Measurements from ENCODE around the gene SLC26A2. TPM values are rescaled to one million over a fixed set of nuclear protein-coding genes. Genes with fewer than 3 reads are reported as not detected.

Gene SLC26A2
- total and polyA plus RNA-seq, 10 of the 15 experiments (the other 5 are each of a cell fraction or from before 2014, with no cell fraction given), result 1.7 to 6.4 (median 4.2) TPM

- TF ChIP-seq NFYB (IDR thresholded peaks at IDR 0.05; ENCODE audit: insufficient read depth, low read depth, low read length) (no peak), ZNF274 (IDR thresholded peaks at IDR 0.05; ENCODE audit: insufficient read depth, insufficient read length) (no peak), BCL3 (IDR thresholded peaks at IDR 0.05; ENCODE audit: borderline replicate concordance, insufficient read depth, low read depth, low read length, poor library complexity, severe bottlenecking) (no peak), BMI1 (IDR thresholded peaks at IDR 0.05; ENCODE audit: borderline replicate concordance) (no peak), POLR2AphosphoS5 (IDR thresholded peaks at IDR 0.05; ENCODE audit: low read length) (no peak), STAT3 (IDR thresholded peaks at IDR 0.05; ENCODE audit: low read depth, low read length) (no peak), HCFC1 (IDR thresholded peaks at IDR 0.05; ENCODE audit: low read length) (no peak), EED (IDR thresholded peaks at IDR 0.05; ENCODE audit: low read depth) (no peak), IKZF2 (IDR thresholded peaks at IDR 0.05) (no peak), CHD2 (IDR thresholded peaks at IDR 0.05; ENCODE audit: borderline replicate concordance, low read depth, low read length) (no peak), SMAD5 (IDR thresholded peaks at IDR 0.05; ENCODE audit: low read depth) (no peak), MTA2 (IDR thresholded peaks at IDR 0.05; ENCODE audit: low read depth) (no peak), NKRF (conservative IDR thresholded peaks at IDR 0.05) (no peak), CREM (IDR thresholded peaks at IDR 0.05; ENCODE audit: low read depth) (no peak)
- TF ChIP-seq, protein P1, sequence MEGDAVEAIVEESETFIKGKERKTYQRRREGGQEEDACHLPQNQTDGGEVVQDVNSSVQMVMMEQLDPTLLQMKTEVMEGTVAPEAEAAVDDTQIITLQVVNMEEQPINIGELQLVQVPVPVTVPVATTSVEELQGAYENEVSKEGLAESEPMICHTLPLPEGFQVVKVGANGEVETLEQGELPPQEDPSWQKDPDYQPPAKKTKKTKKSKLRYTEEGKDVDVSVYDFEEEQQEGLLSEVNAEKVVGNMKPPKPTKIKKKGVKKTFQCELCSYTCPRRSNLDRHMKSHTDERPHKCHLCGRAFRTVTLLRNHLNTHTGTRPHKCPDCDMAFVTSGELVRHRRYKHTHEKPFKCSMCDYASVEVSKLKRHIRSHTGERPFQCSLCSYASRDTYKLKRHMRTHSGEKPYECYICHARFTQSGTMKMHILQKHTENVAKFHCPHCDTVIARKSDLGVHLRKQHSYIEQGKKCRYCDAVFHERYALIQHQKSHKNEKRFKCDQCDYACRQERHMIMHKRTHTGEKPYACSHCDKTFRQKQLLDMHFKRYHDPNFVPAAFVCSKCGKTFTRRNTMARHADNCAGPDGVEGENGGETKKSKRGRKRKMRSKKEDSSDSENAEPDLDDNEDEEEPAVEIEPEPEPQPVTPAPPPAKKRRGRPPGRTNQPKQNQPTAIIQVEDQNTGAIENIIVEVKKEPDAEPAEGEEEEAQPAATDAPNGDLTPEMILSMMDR (IDR thresholded peaks at IDR 0.05 in 2 of 3, conservative IDR thresholded peaks at IDR 0.05 in 1 of 3; ENCODE audit: control insufficient read depth in 2 of 3, extremely low read depth in 1 of 3, insufficient read depth in 1 of 3, low read depth in 3 of 3, low read length in 3 of 3), result no peak
- TF ChIP-seq, protein P2, sequence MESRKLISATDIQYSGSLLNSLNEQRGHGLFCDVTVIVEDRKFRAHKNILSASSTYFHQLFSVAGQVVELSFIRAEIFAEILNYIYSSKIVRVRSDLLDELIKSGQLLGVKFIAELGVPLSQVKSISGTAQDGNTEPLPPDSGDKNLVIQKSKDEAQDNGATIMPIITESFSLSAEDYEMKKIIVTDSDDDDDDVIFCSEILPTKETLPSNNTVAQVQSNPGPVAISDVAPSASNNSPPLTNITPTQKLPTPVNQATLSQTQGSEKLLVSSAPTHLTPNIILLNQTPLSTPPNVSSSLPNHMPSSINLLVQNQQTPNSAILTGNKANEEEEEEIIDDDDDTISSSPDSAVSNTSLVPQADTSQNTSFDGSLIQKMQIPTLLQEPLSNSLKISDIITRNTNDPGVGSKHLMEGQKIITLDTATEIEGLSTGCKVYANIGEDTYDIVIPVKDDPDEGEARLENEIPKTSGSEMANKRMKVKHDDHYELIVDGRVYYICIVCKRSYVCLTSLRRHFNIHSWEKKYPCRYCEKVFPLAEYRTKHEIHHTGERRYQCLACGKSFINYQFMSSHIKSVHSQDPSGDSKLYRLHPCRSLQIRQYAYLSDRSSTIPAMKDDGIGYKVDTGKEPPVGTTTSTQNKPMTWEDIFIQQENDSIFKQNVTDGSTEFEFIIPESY (IDR thresholded peaks at IDR 0.05), result no peak
- no peak for FAIRE-seq
- Histone ChIP-seq H3K27ac (ENCODE audit: control insufficient read depth, insufficient read depth) (no peak overlapping the region), H3K9me3 (replicated peaks; ENCODE audit: control insufficient read depth, insufficient read depth, low read length) (no peaks in the 10 kb centered on the region), H2AFZ (ENCODE audit: control insufficient read depth, low read depth, low read length) (no peak overlapping the region), H3K4me3 (no peak overlapping the region), H3K79me2 (ENCODE audit: control insufficient read depth, insufficient read depth, low read length) (no peaks in the 10 kb centered on the region), H3K9ac (ENCODE audit: control insufficient read depth, insufficient read depth, low read length) (no peak overlapping the region), H3K4me2 (ENCODE audit: control insufficient read depth, insufficient read depth) (no peak overlapping the region), H3K27me3 (replicated peaks in 1 of 2; ENCODE audit: control insufficient read depth in 2 of 2, insufficient read depth in 2 of 2, low read length in 1 of 2) (no peaks in the 10 kb centered on the region; a peak in 1 of 4 replicates), H3K4me1 (ENCODE audit: control insufficient read depth, insufficient read depth, low read length) (no peaks in the 10 kb centered on the region), H3K36me3 (ENCODE audit: control insufficient read depth in 2 of 2, insufficient read depth in 2 of 2, low read length in 1 of 2) (no peaks in the 10 kb centered on the region), H4K20me1 (ENCODE audit: control insufficient read depth, insufficient read depth) (no peaks in the 10 kb centered on the region)
- ChIA-PET SMC1A (ENCODE audit: uncharacterized antibody, unreplicated experiment) (no interaction called here), RAD21 (ENCODE audit: unreplicated experiment) (no interaction called here), CTCF (no interaction called here), POLR2A (no interaction called here)
- in situ Hi-C loops (cut with MboI), result no loop called here
- no TSS peak for BruUV-seq (replicated peaks)
- DNase-seq (ENCODE audit: low read depth, low spot score), result no peak
- 45% methylated on average over 4 of the region's 4 CpGs for WGBS (ENCODE audit: insufficient coverage, insufficient replicate concordance, low lambda C conversion rate, missing lambda C conversion rate)
- no peak for ATAC-seq
- intact Hi-C loops (cut with micrococcal nuclease; ENCODE audit: unreplicated experiment), result no loop called here
Observed at GRCh38 chr5:149941795-149942194, 18.8 kb upstream of the SLC26A2 start.
